Tibial nerve (tissue), 4 donors: ENCODE data around the gene RPN1. TPM values are rescaled to one million over a fixed set of nuclear protein-coding genes. Genes with fewer than 3 reads are reported as not detected.

Source experiments
- DNase-seq, 2 donors: peaks; one replicate each; pipeline ENCODE4 v3.0.0-alpha.2; 2019; ENCODE audit warnings: low spot score in 2 of 2
- H3K27ac ChIP-seq, 4 donors: fragments of 200-600 bp; sonication (generic) in 3 of 4; one replicate each; pipeline ENCODE4 v1.5.1; 2017 to 2019; ENCODE audit warnings: mild to moderate bottlenecking in 1 of 4
- H3K27me3 ChIP-seq, 2 donors: fragments of 200-600 bp; sonication (generic) in 1 of 2; one replicate each; pipeline versions ENCODE4 v1.5.1 to v1.6.0; 2017 to 2019
- H3K36me3 ChIP-seq, 3 donors: fragments of 200-600 bp; sonication (generic); one replicate each; pipeline ENCODE4 v1.5.1; 2018 to 2019
- H3K4me1 ChIP-seq, 4 donors: fragments of 200-600 bp; sonication (generic) in 3 of 4; one replicate each; pipeline ENCODE4 v1.5.1; 2017 to 2019
- H3K4me3 ChIP-seq, 4 donors: fragments of 200-600 bp; sonication (generic) in 3 of 4; one replicate each; pipeline ENCODE4 v1.5.1; 2017 to 2019; ENCODE audit warnings: mild to moderate bottlenecking in 1 of 4, moderate library complexity in 1 of 4
- H3K9me3 ChIP-seq, 4 donors: fragments of 200-600 bp; sonication (generic) in 3 of 4; one replicate each; pipeline ENCODE4 v1.5.1; 2017 to 2019
- EP300 ChIP-seq, 2 donors: sonication (generic); formaldehyde crosslinking; IDR thresholded peaks; one replicate each; pipeline ENCODE4 v1.6.1; 2017; ENCODE audit warnings: antibody characterized with exemption in 2 of 2, mild to moderate bottlenecking in 1 of 2
- POLR2A ChIP-seq, 2 donors: fragments of 450-650 bp; IDR thresholded peaks; one replicate each; pipeline ENCODE4 v1.6.1; 2017; ENCODE audit warnings: antibody characterized with exemption in 2 of 2, mild to moderate bottlenecking in 2 of 2, moderate library complexity in 2 of 2
- WGBS, 2 donors: methylation state at CpG; one replicate each; pipeline ENCODE4 v1.1.5; 2018; 5-methylcytosine and 5-hydroxymethylcytosine counted together
- total RNA-seq, 4 donors: library from RNA; depleted of rRNA; stranded (reverse); fragments of >200 nt; gene quantifications; one replicate each; pipeline ENCODE4 v1.1.0, GENCODE V29; 2016
- TF ChIP-seq, protein P1 (sequence below), 5 experiments: fragments of 200-600 bp in 3 of 5; fragments of 450-650 bp in 2 of 5; sonication (generic) in 3 of 5; IDR thresholded peaks; one replicate each; pipeline ENCODE4 v1.5.1; 2016 to 2019; ENCODE audit warnings: antibody characterized with exemption in 5 of 5, mild to moderate bottlenecking in 3 of 5, moderate library complexity in 2 of 5

RPN1 gene
- total RNA-seq, 4 donors from 2014 or later, result 173 to 255 (median 204) TPM

DNA sequence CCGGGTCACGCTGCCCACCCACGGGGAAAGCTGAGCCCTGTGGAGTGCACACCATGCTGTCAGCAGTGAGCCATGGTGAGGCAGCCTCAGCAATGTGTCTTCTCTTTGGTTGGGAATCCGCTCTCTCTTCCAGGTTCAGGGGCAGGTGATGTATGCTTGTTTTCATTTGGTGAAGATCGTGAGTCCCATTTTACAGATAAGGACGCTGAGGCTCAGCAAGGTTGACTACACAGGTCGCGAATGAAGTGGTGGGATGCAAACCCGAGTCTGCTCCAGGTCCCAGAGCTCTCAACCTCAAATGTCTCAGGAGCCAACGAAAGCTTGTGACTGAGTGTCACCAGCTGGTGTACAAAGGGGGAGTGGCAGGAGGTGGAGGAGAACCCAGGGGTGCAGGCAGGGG, 74.3 kb downstream of the RPN1 start:
- WGBS, 2 donors, result 77 to 78% methylated on average over 8 to 10 of the region's 10 CpGs
- no peak for TF ChIP-seq EP300 (IDR thresholded peaks at IDR 0.05)
- TF ChIP-seq, protein P1, sequence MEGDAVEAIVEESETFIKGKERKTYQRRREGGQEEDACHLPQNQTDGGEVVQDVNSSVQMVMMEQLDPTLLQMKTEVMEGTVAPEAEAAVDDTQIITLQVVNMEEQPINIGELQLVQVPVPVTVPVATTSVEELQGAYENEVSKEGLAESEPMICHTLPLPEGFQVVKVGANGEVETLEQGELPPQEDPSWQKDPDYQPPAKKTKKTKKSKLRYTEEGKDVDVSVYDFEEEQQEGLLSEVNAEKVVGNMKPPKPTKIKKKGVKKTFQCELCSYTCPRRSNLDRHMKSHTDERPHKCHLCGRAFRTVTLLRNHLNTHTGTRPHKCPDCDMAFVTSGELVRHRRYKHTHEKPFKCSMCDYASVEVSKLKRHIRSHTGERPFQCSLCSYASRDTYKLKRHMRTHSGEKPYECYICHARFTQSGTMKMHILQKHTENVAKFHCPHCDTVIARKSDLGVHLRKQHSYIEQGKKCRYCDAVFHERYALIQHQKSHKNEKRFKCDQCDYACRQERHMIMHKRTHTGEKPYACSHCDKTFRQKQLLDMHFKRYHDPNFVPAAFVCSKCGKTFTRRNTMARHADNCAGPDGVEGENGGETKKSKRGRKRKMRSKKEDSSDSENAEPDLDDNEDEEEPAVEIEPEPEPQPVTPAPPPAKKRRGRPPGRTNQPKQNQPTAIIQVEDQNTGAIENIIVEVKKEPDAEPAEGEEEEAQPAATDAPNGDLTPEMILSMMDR (IDR thresholded peaks at IDR 0.05), result no peak
- no peak for TF ChIP-seq POLR2A (IDR thresholded peaks at IDR 0.05)

DNA sequence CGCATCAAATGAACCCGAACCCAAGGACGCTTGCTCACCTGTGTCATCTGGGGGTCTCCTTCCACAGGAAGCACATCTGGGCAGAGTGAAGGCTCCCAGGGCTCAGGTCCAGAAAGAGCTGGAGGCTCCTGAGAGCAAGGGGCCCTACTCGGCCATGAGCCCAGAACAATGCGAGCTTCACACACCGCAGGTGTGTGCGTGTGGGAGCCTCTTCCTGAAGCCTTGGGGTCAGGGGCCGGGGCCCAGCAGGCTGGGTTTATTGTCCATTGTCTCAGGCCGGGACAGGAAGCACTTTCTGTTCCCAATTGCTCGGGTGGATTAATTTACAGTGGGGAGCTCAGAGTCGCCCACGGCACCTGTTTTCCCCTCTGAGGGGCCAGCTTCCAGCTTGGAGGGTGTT, 74.8 kb downstream of the RPN1 start:
- TF ChIP-seq EP300 (IDR thresholded peaks at IDR 0.05) (no peak), POLR2A (IDR thresholded peaks at IDR 0.05) (no peak)
- H3K36me3 ChIP-seq, result no peaks in the 10 kb centered on the region
- no peak overlapping the region for H3K27ac ChIP-seq
- no peak for DNase-seq
- peaks cover 0 to 10% (median 0%) of the 10 kb centered on the region in 4 donors for H3K4me1 ChIP-seq
- peaks cover 0 to 23% of the 10 kb centered on the region in 2 donors for H3K27me3 ChIP-seq
- H3K4me3 ChIP-seq, result no peak overlapping the region
- WGBS, 2 donors, result 65 to 72% methylated on average over 7 to 10 of the region's 12 CpGs
- peaks cover 0 to 9% (median 0%) of the 10 kb centered on the region in 4 donors for H3K9me3 ChIP-seq

More for the DNA sequence above, 74.3 kb downstream of the RPN1 start:
- no peak for DNase-seq
- Histone ChIP-seq H3K36me3 (no peaks in the 10 kb centered on the region), H3K27ac (no peak overlapping the region), H3K27me3 (peaks cover 0 to 23% of the 10 kb centered on the region in 2 donors), H3K4me1 (peaks cover 0 to 10% (median 0%) of the 10 kb centered on the region in 4 donors), H3K4me3 (no peak overlapping the region), H3K9me3 (peaks cover 0 to 9% (median 0%) of the 10 kb centered on the region in 4 donors)

DNA sequence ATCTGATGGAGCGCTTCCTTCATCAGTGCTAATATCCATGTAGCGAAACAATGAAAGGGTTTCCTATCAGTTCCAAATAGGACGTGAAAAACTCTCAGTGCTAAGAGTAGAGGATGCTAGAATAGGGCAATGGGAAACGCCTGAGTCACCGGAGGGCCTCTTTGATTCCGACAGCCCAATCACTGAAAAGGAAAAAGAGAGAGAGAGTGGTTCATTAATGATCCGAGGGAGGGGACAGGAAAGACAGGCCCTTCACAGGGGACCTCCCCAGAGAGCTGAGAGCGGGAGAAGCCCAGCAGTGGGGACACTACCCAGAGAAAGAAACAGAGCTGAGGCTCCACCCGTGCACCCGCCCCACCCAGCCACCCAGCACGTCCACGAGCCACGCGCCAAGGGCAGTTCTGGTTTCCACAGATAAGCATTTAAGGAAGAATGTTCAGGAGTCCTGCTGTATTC, 76.9 kb downstream of the RPN1 start:
- H3K36me3 ChIP-seq, result no peaks in the 10 kb centered on the region
- no peak for DNase-seq
- no peaks in the 10 kb centered on the region for H3K9me3 ChIP-seq
- H3K4me3 ChIP-seq, result no peak overlapping the region
- peaks cover 0 to 30% of the 10 kb centered on the region in 2 donors for H3K27me3 ChIP-seq
- H3K27ac ChIP-seq, result no peak overlapping the region
- WGBS, 2 donors, result 42 to 44% methylated on average over 14 of the region's 14 CpGs
- peaks cover 0 to 10% (median 0%) of the 10 kb centered on the region in 4 donors for H3K4me1 ChIP-seq
- TF ChIP-seq POLR2A (IDR thresholded peaks at IDR 0.05) (no peak), EP300 (IDR thresholded peaks at IDR 0.05) (no peak)
- TF ChIP-seq, protein P1 (IDR thresholded peaks at IDR 0.05), result no peak

DNA sequence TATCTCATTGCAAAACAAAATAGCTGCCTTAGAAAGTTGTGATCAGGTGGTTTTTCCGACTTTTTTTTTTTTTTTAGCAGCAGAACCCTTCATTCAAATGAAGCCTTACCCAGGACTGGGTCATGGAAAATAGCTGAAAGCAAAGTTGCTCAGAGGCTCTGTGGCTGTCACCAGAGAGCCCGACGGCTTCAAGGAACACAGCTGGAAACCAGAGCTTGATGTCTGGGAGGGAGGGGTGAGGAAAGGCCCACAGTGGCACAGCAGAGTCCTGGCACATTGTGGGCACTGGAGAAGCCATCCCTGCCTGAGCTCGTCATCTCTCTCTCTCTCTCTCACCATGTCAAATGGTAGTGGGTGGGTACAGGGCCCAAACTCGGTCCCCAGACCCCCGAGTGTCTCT, 77.5 kb downstream of the RPN1 start:
- TF ChIP-seq POLR2A (IDR thresholded peaks at IDR 0.05), result no peak
- TF ChIP-seq, protein P1 (IDR thresholded peaks at IDR 0.05), result no peak
- no peak for TF ChIP-seq EP300 (IDR thresholded peaks at IDR 0.05)
- H3K9me3 ChIP-seq, result no peaks in the 10 kb centered on the region
- H3K27me3 ChIP-seq, result peaks cover 0 to 30% of the 10 kb centered on the region in 2 donors
- no peak overlapping the region for H3K4me3 ChIP-seq
- H3K4me1 ChIP-seq, result peaks cover 0 to 10% (median 0%) of the 10 kb centered on the region in 4 donors
- no peak overlapping the region for H3K27ac ChIP-seq
- no peaks in the 10 kb centered on the region for H3K36me3 ChIP-seq
- WGBS, 2 donors, result 42 to 53% methylated on average over 6 of the region's 6 CpGs
- no peak for DNase-seq

DNA sequence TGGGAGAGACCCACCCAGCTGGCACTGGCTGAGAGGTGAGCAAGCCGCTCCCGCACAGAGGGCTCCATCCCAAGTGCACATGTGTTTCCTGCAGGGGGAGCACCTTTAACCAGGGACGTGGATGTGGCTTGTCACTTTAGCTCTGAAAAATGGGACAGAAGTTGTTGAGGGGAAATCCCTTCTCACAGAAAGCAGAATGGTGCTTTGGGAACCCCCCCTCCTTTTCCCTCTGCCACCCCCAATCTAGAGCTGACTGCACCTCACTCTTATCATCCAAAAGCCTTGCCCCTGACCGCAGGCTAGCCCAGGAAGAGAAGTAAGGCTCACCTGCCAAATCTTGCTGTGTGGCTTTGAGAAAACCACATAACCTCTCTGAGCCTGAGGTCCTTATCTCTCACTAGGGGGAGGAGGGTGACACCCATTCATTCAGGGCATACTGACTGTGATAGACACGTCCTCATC, 77.9 kb downstream of the RPN1 start:
- 47 to 56% methylated on average over 5 of the region's 5 CpGs for whole genome bisulfite sequencing, 2 donors
- peaks cover 0 to 25% of the 10 kb centered on the region in 2 donors for H3K27me3 ChIP-seq

More for the DNA sequence above, 77.9 kb downstream of the RPN1 start:
- Histone ChIP-seq H3K9me3 (no peaks in the 10 kb centered on the region), H3K4me1 (peaks cover 0 to 10% (median 0%) of the 10 kb centered on the region in 4 donors), H3K27ac (no peak overlapping the region), H3K36me3 (no peaks in the 10 kb centered on the region), H3K4me3 (no peak overlapping the region)
- TF ChIP-seq, protein P1 (IDR thresholded peaks at IDR 0.05), result no peak
- TF ChIP-seq EP300 (IDR thresholded peaks at IDR 0.05) (no peak), POLR2A (IDR thresholded peaks at IDR 0.05) (no peak)
- DNase-seq, result no peak
